Keratinocyte (primary cell): Measurements from ENCODE around the gene SSX2IP.

Experiments
- EZH2 ChIP-seq: IDR thresholded peaks from one replicate; pipeline ENCODE4 v1.6.1; 2012; ENCODE audit warnings: inconsistent platforms, mild to moderate bottlenecking, low read length, moderate library complexity
- TF ChIP-seq, protein P1 (sequence below), 3 experiments: IDR thresholded peaks in 1 of 3; conservative IDR thresholded peaks in 1 of 3; optimal IDR thresholded peaks in 1 of 3; 2 replicates in 2 of 3; 3 replicates in 1 of 3; pipeline versions ENCODE3 to v1.5.1; 2011; ENCODE audit warnings: low read length in 3 of 3, mild to moderate bottlenecking in 3 of 3, moderate library complexity in 2 of 3, control low read depth in 1 of 3, inconsistent platforms in 1 of 3; ENCODE audit not compliant: insufficient read depth in 2 of 3; ENCODE audit errors: extremely low read depth in 1 of 3

DNA sequence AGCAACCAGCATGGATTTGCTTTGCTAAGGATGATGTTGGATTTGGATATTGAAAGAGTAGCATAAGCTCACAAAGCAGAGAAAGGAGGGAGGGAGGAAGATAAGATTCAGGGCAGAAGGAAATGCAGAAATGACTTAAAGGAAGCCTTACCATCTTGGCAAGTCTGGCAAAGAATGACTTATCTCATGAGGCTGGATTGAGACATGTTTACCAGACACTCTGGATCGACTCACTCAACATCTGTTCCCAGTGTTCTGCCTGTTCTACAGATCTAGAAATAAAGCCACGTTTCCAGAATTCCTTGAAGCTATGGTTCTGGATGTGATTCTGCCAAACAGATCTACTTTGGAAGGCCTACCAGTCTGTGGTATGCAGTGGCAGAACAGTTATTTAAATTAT is 77.2 kb downstream of the SSX2IP start:
- TF ChIP-seq, protein P1, sequence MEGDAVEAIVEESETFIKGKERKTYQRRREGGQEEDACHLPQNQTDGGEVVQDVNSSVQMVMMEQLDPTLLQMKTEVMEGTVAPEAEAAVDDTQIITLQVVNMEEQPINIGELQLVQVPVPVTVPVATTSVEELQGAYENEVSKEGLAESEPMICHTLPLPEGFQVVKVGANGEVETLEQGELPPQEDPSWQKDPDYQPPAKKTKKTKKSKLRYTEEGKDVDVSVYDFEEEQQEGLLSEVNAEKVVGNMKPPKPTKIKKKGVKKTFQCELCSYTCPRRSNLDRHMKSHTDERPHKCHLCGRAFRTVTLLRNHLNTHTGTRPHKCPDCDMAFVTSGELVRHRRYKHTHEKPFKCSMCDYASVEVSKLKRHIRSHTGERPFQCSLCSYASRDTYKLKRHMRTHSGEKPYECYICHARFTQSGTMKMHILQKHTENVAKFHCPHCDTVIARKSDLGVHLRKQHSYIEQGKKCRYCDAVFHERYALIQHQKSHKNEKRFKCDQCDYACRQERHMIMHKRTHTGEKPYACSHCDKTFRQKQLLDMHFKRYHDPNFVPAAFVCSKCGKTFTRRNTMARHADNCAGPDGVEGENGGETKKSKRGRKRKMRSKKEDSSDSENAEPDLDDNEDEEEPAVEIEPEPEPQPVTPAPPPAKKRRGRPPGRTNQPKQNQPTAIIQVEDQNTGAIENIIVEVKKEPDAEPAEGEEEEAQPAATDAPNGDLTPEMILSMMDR (optimal IDR thresholded peaks at IDR 0.05 in 1 of 3, IDR thresholded peaks at IDR 0.05 in 1 of 3, conservative IDR thresholded peaks at IDR 0.05 in 1 of 3; ENCODE audit: extremely low read depth in 1 of 3, insufficient read depth in 2 of 3, low read length in 3 of 3), result no peak
- no peak for TF ChIP-seq EZH2
